GM13976 (cell line): Measurements from ENCODE around the gene MYB.

ENCODE experiments used
- DNase-seq: peaks from one replicate; pipeline ENCODE4 v3.0.0; 2012; ENCODE audit warnings: low spot score
- CTCF ChIP-seq: IDR thresholded peaks from 2 replicates; pipeline ENCODE4 v1.5.1; 2012; ENCODE audit warnings: borderline replicate concordance, mild to moderate bottlenecking; ENCODE audit not compliant: insufficient read depth; ENCODE audit errors: extremely low read depth, missing control alignments, control extremely low read depth
- in situ Hi-C: fragments of 300-500 bp; cut with MboI; formaldehyde crosslinking; loops from one replicate; pipeline ENCODE4 v1.12.0; 2022; ENCODE audit warnings: low sequenced_read_pairs, mixed read lengths, inconsistent platforms; ENCODE audit not compliant: unreplicated experiment

Gene MYB

GRCh38 chr6:135189344-135189743 lies 8.2 kb downstream of the MYB start:
- in situ Hi-C loops: loop anchor here (25.0 kb wide), 1 partner anchor 248 kb away; no protein-coding TSS in a partner anchor
- DNase-seq: no peak
- no peak for TF ChIP-seq CTCF

GRCh38 chr6:135191508-135192255 lies 10.6 kb downstream of the MYB start:
- no peak for DNase-seq
- in situ Hi-C loops: loop anchor here (25.0 kb wide), 1 partner anchor 246 kb away; no protein-coding TSS in a partner anchor
- no peak for TF ChIP-seq CTCF

- in situ Hi-C loops: loop anchor here (25.0 kb wide), 1 partner anchor 245 kb away; no protein-coding TSS in a partner anchor
- no peak for DNase-seq
- TF ChIP-seq CTCF: no peak
Measured at GRCh38 chr6:135192256-135193174, 11.4 kb downstream of the MYB start.

- in situ Hi-C loops: loop anchor here (25.0 kb wide), 1 partner anchor 244 kb away; no protein-coding TSS in a partner anchor
- DNase-seq: no peak
- TF ChIP-seq CTCF: no peak
Measured at GRCh38 chr6:135193221-135193620, 12.1 kb downstream of the MYB start.

GRCh38 chr6:135195041-135195440 lies 13.9 kb downstream of the MYB start:
- TF ChIP-seq CTCF: no peak
- in situ Hi-C loops: loop anchor here (25.0 kb wide), 1 partner anchor 242 kb away; no protein-coding TSS in a partner anchor
- no peak for DNase-seq

GRCh38 chr6:135195522-135195921 lies 14.4 kb downstream of the MYB start:
- no peak for DNase-seq
- in situ Hi-C loops: loop anchor here (25.0 kb wide), 1 partner anchor 242 kb away; no protein-coding TSS in a partner anchor

More at GRCh38 chr6:135195522-135195921, 14.4 kb downstream of the MYB start:
- TF ChIP-seq CTCF: no peak
